GM12878 (cell line): Measurements from ENCODE around the gene SLIT1. TPM values are rescaled to one million over a fixed set of nuclear protein-coding genes. Genes with fewer than 3 reads are reported as not detected.

Source experiments
- ATAC-seq: fragments of 200-7000 bp; cut with Tn5 transposase; 3 replicates; pipeline ENCODE4 v1.9.1; 2020; ENCODE audit warnings: mild to moderate bottlenecking, moderate library complexity
- BruUV-seq: library from RNA; stranded (reverse); fragments of 400-500 nt; replicated peaks from 2 replicates; lab custom pipeline; 2021; lab: Mats Ljungman, UMichigan
- CTCF ChIA-PET: fragments of 300-600 bp; sonication (Branson Sonifier 250); formaldehyde crosslinking; extraction: SDS; loops from one replicate; lab custom pipeline; 2021; ENCODE audit warnings: inconsistent platforms; lab: Yijun Ruan, JAX
- POLR2A ChIA-PET: fragments of 350-600 bp; formaldehyde crosslinking; extraction: SDS; loops from one replicate; lab custom pipeline; 2021; ENCODE audit warnings: inconsistent platforms; lab: Charles Lee
- RAD21 ChIA-PET: fragments of 300-600 bp; sonication (Branson Sonifier 250); formaldehyde crosslinking; loops from one replicate; lab custom pipeline; 2023; ENCODE audit warnings: antibody characterized with exemption; ENCODE audit not compliant: unreplicated experiment; lab: Charles Lee
- SMC1A ChIA-PET: fragments of 300-600 bp; sonication (Branson Sonifier 250); formaldehyde crosslinking; loops from one replicate; lab custom pipeline; 2023; ENCODE audit not compliant: unreplicated experiment, uncharacterized antibody; lab: Charles Lee
- DNase-seq: peaks from one replicate; pipeline ENCODE4 v3.0.0-alpha.2; 2011; ENCODE audit warnings: low read depth, low spot score
- FAIRE-seq: peaks from 3 replicates; lab custom pipeline; 2011; peaks lifted over from hg19 to GRCh38; lab: Jason Lieb, UNC
- H2AFZ ChIP-seq: 2 replicates; pipeline ENCODE4 v1.6.0; 2011; ENCODE audit warnings: low read depth, low read length, control low read depth; ENCODE audit not compliant: control insufficient read depth
- H3K27ac ChIP-seq: 2 replicates; pipeline ENCODE4 v1.5.1; 2011; ENCODE audit warnings: control low read depth; ENCODE audit not compliant: control insufficient read depth, insufficient read depth
- H3K27me3 ChIP-seq, 2 experiments: replicated peaks in 1 of 2; 2 replicates each; pipeline versions ENCODE4 v1.6.0 to v1.6.1; 2011; ENCODE audit warnings: low read length in 1 of 2; ENCODE audit not compliant: control insufficient read depth in 2 of 2, insufficient read depth in 2 of 2
- H3K36me3 ChIP-seq, 2 experiments: 2 replicates each; pipeline ENCODE4 v1.5.1; 2011; ENCODE audit warnings: low read length in 1 of 2; ENCODE audit not compliant: control insufficient read depth in 2 of 2, insufficient read depth in 2 of 2
- H3K4me1 ChIP-seq: 2 replicates; pipeline ENCODE4 v1.6.1; 2011; ENCODE audit warnings: mild to moderate bottlenecking, low read length, moderate library complexity, mixed read lengths; ENCODE audit not compliant: control insufficient read depth, insufficient read depth
- H3K4me2 ChIP-seq: 2 replicates; pipeline ENCODE4 v1.6.0; 2011; ENCODE audit warnings: control low read depth; ENCODE audit not compliant: control insufficient read depth, insufficient read depth
- H3K4me3 ChIP-seq: fragments of 200-600 bp; sonication (generic); 2 replicates; pipeline ENCODE4 v1.5.1; 2016
- H3K79me2 ChIP-seq: 2 replicates; pipeline ENCODE4 v1.6.0; 2011; ENCODE audit warnings: low read length; ENCODE audit not compliant: control insufficient read depth, insufficient read depth
- H3K9ac ChIP-seq: 2 replicates; pipeline ENCODE4 v1.8.0; 2011; ENCODE audit warnings: low read length, control low read depth, mixed read lengths; ENCODE audit not compliant: control insufficient read depth, insufficient read depth
- H3K9me3 ChIP-seq: replicated peaks from 3 replicates; pipeline ENCODE4 v1.5.1; 2011; ENCODE audit warnings: mild to moderate bottlenecking, low read length; ENCODE audit not compliant: control insufficient read depth, insufficient read depth
- H4K20me1 ChIP-seq: 2 replicates; pipeline ENCODE4 v1.6.0; 2011; ENCODE audit not compliant: control insufficient read depth, insufficient read depth
- ETV6 ChIP-seq, 2 experiments: fragments of 450-650 bp in 1 of 2; IDR thresholded peaks in 1 of 2; conservative IDR thresholded peaks in 1 of 2; 2 replicates each; pipeline ENCODE4 v1.6.1; 2014; ENCODE audit warnings: antibody characterized with exemption in 1 of 2, borderline replicate concordance in 1 of 2, low read depth in 1 of 2, mild to moderate bottlenecking in 1 of 2, moderate library complexity in 1 of 2
- PAX5 ChIP-seq: IDR thresholded peaks from 2 replicates; pipeline ENCODE4 v1.6.1; 2011; ENCODE audit warnings: low read depth, low read length, borderline replicate concordance
- PAX8 ChIP-seq: fragments of 450-650 bp; IDR thresholded peaks from 2 replicates; pipeline ENCODE4 v1.6.1; 2017; ENCODE audit warnings: mild to moderate bottlenecking, moderate library complexity
- RBBP5 ChIP-seq: fragments of 200-600 bp; sonication (generic); conservative IDR thresholded peaks from 2 replicates; pipeline ENCODE4 v1.6.1; 2016
- TAF1 ChIP-seq: IDR thresholded peaks from 2 replicates; pipeline ENCODE4 v1.6.1; 2011; ENCODE audit warnings: mild to moderate bottlenecking, low read depth, low read length, borderline replicate concordance
- ZBED1 ChIP-seq: IDR thresholded peaks from 2 replicates; pipeline ENCODE4 v1.6.1; 2016; ENCODE audit warnings: borderline replicate concordance
- WGBS: methylation state at CpG from one replicate; pipeline ENCODE4 v1.1.6; 2016; ENCODE audit warnings: low lambda C conversion rate; ENCODE audit not compliant: insufficient replicate concordance, insufficient coverage; ENCODE audit errors: missing lambda C conversion rate; 5-methylcytosine and 5-hydroxymethylcytosine counted together
- in situ Hi-C: fragments of 300-500 bp; cut with MboI; formaldehyde crosslinking; loops from 9 replicates; pipeline ENCODE4 v1.14.3; 2018; ENCODE audit warnings: mixed read lengths
- intact Hi-C: fragments of 100-400 bp; cut with micrococcal nuclease; formaldehyde crosslinking; loops from one replicate; pipeline ENCODE4 v1.14.2; 2022; ENCODE audit not compliant: unreplicated experiment
- polyA plus RNA-seq, 11 experiments: library from polyadenylated mRNA; depleted of rRNA in 4 of 11; unstranded in 6 of 11; stranded (reverse) in 5 of 11; fragments of >200 nt; fragmentation: Nextera tagmentation in 4 of 11; fragmentation: Illumina TruSeq in 1 of 11; extraction: Ambion mirVana in 4 of 11; extraction: Trizol in 1 of 11; gene quantifications; 1 replicate in 1 of 11; 2 replicates in 10 of 11; pipeline versions ENCODE4 v1.2.1 to v1.2.3, GENCODE V29; 2011 to 2016; ENCODE audit warnings: inconsistent platforms in 2 of 11, missing spikeins in 2 of 11, low read depth in 1 of 11
- total RNA-seq, 4 experiments: library from RNA; depleted of rRNA in 3 of 4; stranded (reverse); fragments of >200 nt in 3 of 4; fragmentation: Illumina TruSeq in 1 of 4; extraction: Trizol in 1 of 4; gene quantifications; 2 replicates each; pipeline versions ENCODE4 v1.2.1 to v1.2.3, GENCODE V29; 2013 to 2021
- TF ChIP-seq, protein P1 (sequence below): fragments of 450-650 bp; IDR thresholded peaks from 2 replicates; pipeline ENCODE4 v1.6.1; 2018; ENCODE audit warnings: borderline replicate concordance, mild to moderate bottlenecking; ENCODE audit not compliant: partially characterized antibody

The SLIT1 gene
- total and polyA plus RNA-seq, 10 of the 15 experiments (the other 5 are each of a cell fraction or from before 2014, with no cell fraction given): 0.04 to 0.19 (median 0.06) TPM; not detected in 4

DNA sequence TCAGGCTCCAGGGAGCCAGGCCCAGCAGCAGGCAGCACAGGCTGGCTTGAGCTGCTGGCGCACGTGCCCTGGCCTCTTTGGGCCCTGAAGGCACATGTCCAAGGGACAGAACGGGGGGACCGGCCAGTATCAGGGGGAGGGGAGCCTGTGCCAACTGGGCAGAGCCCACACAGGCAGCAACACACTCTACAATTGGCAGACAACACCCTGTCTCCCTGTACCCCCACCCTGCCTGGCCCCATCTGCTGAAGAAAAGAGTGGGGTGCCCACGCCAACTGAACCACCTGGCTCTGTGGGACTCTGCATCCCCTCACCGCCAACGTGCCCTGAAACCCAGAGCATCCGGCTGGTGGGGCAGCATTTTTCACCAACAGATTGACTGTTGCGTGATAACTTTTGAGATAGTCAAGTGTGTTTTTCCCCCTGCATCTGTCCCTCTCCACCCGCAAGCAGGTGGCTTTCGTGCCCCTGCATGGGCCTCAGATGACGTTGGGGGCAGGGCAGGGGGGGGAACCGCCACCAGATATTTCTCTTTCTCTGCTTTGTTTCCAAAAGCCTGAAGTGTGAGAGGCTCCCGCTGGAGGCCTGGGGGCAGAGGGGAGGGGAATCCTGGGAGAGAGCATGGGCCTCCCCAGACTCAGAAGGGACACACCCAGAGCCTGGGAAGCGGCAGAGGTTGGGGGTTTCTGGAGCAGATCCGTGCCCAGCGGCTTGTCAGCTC lies 21.8 kb downstream of the SLIT1 start:
- DNase-seq (no peak), ATAC-seq (no peak)
- no TSS peak for BruUV-seq
- 64% methylated on average over 17 of the region's 17 CpGs for WGBS
- in situ Hi-C loops: no loop called here
- ChIA-PET POLR2A (no interaction called here), RAD21 (no interaction called here)
- Histone ChIP-seq H3K4me2 (no peak overlapping the region), H3K4me3 (no peak overlapping the region), H3K9me3 (no peaks in the 10 kb centered on the region), H2AFZ (no peak overlapping the region)
- intact Hi-C loops: no loop called here
- TF ChIP-seq ETV6 (conservative IDR thresholded peaks at IDR 0.05 in 1 of 2, IDR thresholded peaks at IDR 0.05 in 1 of 2; ENCODE audit: borderline replicate concordance in 1 of 2, low read depth in 1 of 2): no peak
- no peak for TF ChIP-seq PAX8
- no peak for TF ChIP-seq PAX5
- TF ChIP-seq, protein P1, sequence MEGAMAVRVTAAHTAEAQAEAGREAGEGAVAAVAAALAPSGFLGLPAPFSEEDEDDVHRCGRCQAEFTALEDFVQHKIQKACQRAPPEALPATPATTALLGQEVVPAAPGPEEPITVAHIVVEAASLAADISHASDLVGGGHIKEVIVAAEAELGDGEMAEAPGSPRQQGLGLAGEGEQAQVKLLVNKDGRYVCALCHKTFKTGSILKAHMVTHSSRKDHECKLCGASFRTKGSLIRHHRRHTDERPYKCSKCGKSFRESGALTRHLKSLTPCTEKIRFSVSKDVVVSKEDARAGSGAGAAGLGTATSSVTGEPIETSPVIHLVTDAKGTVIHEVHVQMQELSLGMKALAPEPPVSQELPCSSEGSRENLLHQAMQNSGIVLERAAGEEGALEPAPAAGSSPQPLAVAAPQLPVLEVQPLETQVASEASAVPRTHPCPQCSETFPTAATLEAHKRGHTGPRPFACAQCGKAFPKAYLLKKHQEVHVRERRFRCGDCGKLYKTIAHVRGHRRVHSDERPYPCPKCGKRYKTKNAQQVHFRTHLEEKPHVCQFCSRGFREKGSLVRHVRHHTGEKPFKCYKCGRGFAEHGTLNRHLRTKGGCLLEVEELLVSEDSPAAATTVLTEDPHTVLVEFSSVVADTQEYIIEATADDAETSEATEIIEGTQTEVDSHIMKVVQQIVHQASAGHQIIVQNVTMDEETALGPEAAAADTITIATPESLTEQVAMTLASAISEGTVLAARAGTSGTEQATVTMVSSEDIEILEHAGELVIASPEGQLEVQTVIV: no peak
- no peak for TF ChIP-seq TAF1
- no peak for TF ChIP-seq RBBP5
- TF ChIP-seq ZBED1: no peak
- TF ChIP-seq, all 136 proteins: peak for 0
- FAIRE-seq: no peak
- Histone ChIP-seq H3K4me1 (no peaks in the 10 kb centered on the region), H3K9ac (no peak overlapping the region), H3K36me3 (no peaks in the 10 kb centered on the region), H4K20me1 (no peaks in the 10 kb centered on the region), H3K79me2 (no peaks in the 10 kb centered on the region), H3K27ac (no peak overlapping the region), H3K27me3 (no peaks in the 10 kb centered on the region; a peak in 1 of 4 replicates)
- CTCF ChIA-PET: interaction anchor here (3.0 kb wide), 1 partner anchor 46 kb away, joined by 8 read pairs; no protein-coding TSS in a partner anchor
- SMC1A ChIA-PET: interaction anchor here (0.6 kb wide), 1 partner anchor 758 kb away, joined by 3 read pairs; no protein-coding TSS in a partner anchor
